ENCODE measurements around the gene DNER. TPM values are rescaled to one million over a fixed set of nuclear protein-coding genes. Genes with fewer than 3 reads are reported as not detected.

The DNER gene
- total and polyA plus RNA-seq, 2 of the 13 experiments (the other 11 are each of a cell fraction or from before 2014, with no cell fraction given), result not detected

GRCh38 chr2:229492034-229492433, 222.3 kb downstream of the DNER start (continued):
- no peak for TF ChIP-seq TIGD3 (CRISPR knock-in tag; IDR thresholded peaks at IDR 0.05; ENCODE audit: borderline replicate concordance)
- no peak for TF ChIP-seq ZNF788 (CRISPR knock-in tag; IDR thresholded peaks at IDR 0.05; ENCODE audit: borderline replicate concordance)
- no peak for TF ChIP-seq PHF21A (CRISPR knock-in tag; IDR thresholded peaks at IDR 0.05)
- TF ChIP-seq FIP1L1 (IDR thresholded peaks at IDR 0.05; ENCODE audit: borderline replicate concordance, insufficient read depth, low read depth, low read length), result no peak
- no peak for TF ChIP-seq GATAD2A (CRISPR knock-in tag; IDR thresholded peaks at IDR 0.05)

GRCh38 chr2:229490167-229490566, 224.2 kb downstream of the DNER start:
- WGBS (ENCODE audit: low lambda C conversion rate), result 53% methylated on average over 1 of the region's 1 CpG
- Histone ChIP-seq H3K4me3 (replicated peaks in 1 of 3; ENCODE audit: insufficient read depth in 1 of 3, low read depth in 2 of 3, low read length in 3 of 3) (no peak overlapping the region), H3K27ac (ENCODE audit: extremely low read length, insufficient read depth, low read length) (no peak overlapping the region), H3K27me3 (ENCODE audit: control insufficient read depth in 1 of 2, insufficient read depth in 2 of 2, low read length in 2 of 2) (no peaks in the 10 kb centered on the region), H3K4me1 (ENCODE audit: insufficient read depth, low read length) (no peaks in the 10 kb centered on the region), H3K9me3 (ENCODE audit: low read length) (no peaks in the 10 kb centered on the region), H3K4me2 (ENCODE audit: low read depth, low read length) (no peak overlapping the region), H3K9ac (ENCODE audit: insufficient read depth, low read depth, low read length) (no peak overlapping the region), H2AFZ (ENCODE audit: low read length) (no peak overlapping the region), H3K79me2 (ENCODE audit: insufficient read depth, low read length) (no peaks in the 10 kb centered on the region), H4K20me1 (ENCODE audit: insufficient read depth, low read length) (no peaks in the 10 kb centered on the region), H3K36me3 (replicated peaks in 1 of 2; ENCODE audit: control insufficient read depth in 1 of 2, insufficient read depth in 2 of 2, low read length in 2 of 2) (no peaks in the 10 kb centered on the region)
- FAIRE-seq, result no peak
- ChIA-PET CTCF (ENCODE audit: low intra/inter-chr PET ratio, low total read pairs) (no interaction called here), POLR2A (no interaction called here)
- DNase-seq (ENCODE audit: low spot score), result no peak
- BruUV-seq (replicated peaks), result no TSS peak
- ATAC-seq, result no peak
- in situ Hi-C loops (cut with HindIII; ENCODE audit: extremely low pct_ligation_motif_present, low pct_unique_long_range_greater_than_20kb) (no loop called here), intact Hi-C loops (cut with micrococcal nuclease; ENCODE audit: unreplicated experiment) (no loop called here)
- TF ChIP-seq, protein P1, sequence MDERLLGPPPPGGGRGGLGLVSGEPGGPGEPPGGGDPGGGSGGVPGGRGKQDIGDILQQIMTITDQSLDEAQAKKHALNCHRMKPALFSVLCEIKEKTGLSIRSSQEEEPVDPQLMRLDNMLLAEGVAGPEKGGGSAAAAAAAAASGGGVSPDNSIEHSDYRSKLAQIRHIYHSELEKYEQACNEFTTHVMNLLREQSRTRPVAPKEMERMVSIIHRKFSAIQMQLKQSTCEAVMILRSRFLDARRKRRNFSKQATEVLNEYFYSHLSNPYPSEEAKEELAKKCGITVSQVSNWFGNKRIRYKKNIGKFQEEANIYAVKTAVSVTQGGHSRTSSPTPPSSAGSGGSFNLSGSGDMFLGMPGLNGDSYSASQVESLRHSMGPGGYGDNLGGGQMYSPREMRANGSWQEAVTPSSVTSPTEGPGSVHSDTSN (CRISPR knock-in tag; IDR thresholded peaks at IDR 0.05), result no peak
- TF ChIP-seq PCBP2 (optimal IDR thresholded peaks at IDR 0.05; ENCODE audit: low read depth, low read length, poor library complexity, severe bottlenecking) (no peak), ZNF570 (CRISPR knock-in tag; IDR thresholded peaks at IDR 0.05; ENCODE audit: borderline replicate concordance) (no peak), ZNF337 (CRISPR knock-in tag; IDR thresholded peaks at IDR 0.05; ENCODE audit: borderline replicate concordance, low read depth) (no peak), SP4 (CRISPR knock-in tag; IDR thresholded peaks at IDR 0.05) (no peak), ZNF768 (CRISPR knock-in tag; IDR thresholded peaks at IDR 0.05) (no peak), TGIF2 (CRISPR knock-in tag; IDR thresholded peaks at IDR 0.05) (no peak), ZNF496 (CRISPR knock-in tag; IDR thresholded peaks at IDR 0.05; ENCODE audit: insufficient replicate concordance) (no peak), ZNF816 (CRISPR knock-in tag; IDR thresholded peaks at IDR 0.05; ENCODE audit: borderline replicate concordance) (no peak), ZBTB20 (CRISPR knock-in tag; IDR thresholded peaks at IDR 0.05; ENCODE audit: borderline replicate concordance, low read depth) (no peak), SALL2 (CRISPR knock-in tag; IDR thresholded peaks at IDR 0.05) (no peak), ZSCAN9 (CRISPR knock-in tag; IDR thresholded peaks at IDR 0.05; ENCODE audit: borderline replicate concordance) (no peak)
- TF ChIP-seq, protein P2, sequence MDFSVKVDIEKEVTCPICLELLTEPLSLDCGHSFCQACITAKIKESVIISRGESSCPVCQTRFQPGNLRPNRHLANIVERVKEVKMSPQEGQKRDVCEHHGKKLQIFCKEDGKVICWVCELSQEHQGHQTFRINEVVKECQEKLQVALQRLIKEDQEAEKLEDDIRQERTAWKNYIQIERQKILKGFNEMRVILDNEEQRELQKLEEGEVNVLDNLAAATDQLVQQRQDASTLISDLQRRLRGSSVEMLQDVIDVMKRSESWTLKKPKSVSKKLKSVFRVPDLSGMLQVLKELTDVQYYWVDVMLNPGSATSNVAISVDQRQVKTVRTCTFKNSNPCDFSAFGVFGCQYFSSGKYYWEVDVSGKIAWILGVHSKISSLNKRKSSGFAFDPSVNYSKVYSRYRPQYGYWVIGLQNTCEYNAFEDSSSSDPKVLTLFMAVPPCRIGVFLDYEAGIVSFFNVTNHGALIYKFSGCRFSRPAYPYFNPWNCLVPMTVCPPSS (IDR thresholded peaks at IDR 0.05), result no peak
- TF ChIP-seq, protein P3, sequence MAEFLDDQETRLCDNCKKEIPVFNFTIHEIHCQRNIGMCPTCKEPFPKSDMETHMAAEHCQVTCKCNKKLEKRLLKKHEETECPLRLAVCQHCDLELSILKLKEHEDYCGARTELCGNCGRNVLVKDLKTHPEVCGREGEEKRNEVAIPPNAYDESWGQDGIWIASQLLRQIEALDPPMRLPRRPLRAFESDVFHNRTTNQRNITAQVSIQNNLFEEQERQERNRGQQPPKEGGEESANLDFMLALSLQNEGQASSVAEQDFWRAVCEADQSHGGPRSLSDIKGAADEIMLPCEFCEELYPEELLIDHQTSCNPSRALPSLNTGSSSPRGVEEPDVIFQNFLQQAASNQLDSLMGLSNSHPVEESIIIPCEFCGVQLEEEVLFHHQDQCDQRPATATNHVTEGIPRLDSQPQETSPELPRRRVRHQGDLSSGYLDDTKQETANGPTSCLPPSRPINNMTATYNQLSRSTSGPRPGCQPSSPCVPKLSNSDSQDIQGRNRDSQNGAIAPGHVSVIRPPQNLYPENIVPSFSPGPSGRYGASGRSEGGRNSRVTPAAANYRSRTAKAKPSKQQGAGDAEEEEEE (CRISPR knock-in tag; IDR thresholded peaks at IDR 0.05; ENCODE audit: borderline replicate concordance), result no peak

Data from HepG2 (cell line).